ENCODE measurements around the gene LATS2. TPM values are rescaled to one million over a fixed set of nuclear protein-coding genes. Genes with fewer than 3 reads are reported as not detected.

LATS2 gene
- total RNA-seq, result 6.9 and 9.1 TPM in 2 replicates

GRCh38 chr13:21061029-21061763 lies at the start of gene LATS2:
Gene LATS2 (minus strand): TSS chr13:21061586. CDS start chr13:21046026, 15,560 bp downstream.

Other genes starting within 250 kb of the LATS2 start
- gene XPO4, start 158.8 kb downstream of the LATS2 start, total RNA-seq, result 14.8 and 15.2 TPM in 2 replicates
- gene SAP18, start 78.5 kb upstream of the LATS2 start, total RNA-seq, result 46.9 and 57.6 TPM in 2 replicates
- gene SKA3, start 115.0 kb upstream of the LATS2 start, total RNA-seq, result 13.1 and 13.2 TPM in 2 replicates
- 40.4 and 43.1 TPM in 2 replicates for gene MRPL57, start 115.1 kb upstream of the LATS2 start, total RNA-seq